SU-DHL-6 (cell line): ENCODE measurements around the gene GOLPH3.

Experiments
- CTCF ChIP-seq: fragments of 200-600 bp; sonication (generic); IDR thresholded peaks from one replicate; pipeline ENCODE4 v1.5.1; 2017; ENCODE audit warnings: antibody characterized with exemption, mild to moderate bottlenecking, low read length, moderate library complexity; ENCODE audit not compliant: insufficient read depth, poor library complexity, severe bottlenecking
- EZH2phosphoT487 ChIP-seq: fragments of 200-600 bp; sonication (generic), shearing (Covaris generic); conservative IDR thresholded peaks from 2 replicates; pipeline ENCODE4 v1.6.1; 2018; ENCODE audit warnings: mild to moderate bottlenecking, antibody characterized with exemption, low read length, moderate library complexity, mixed read lengths

GRCh38 chr5:32136342-32136741 lies 37.8 kb downstream of the GOLPH3 start:
- TF ChIP-seq CTCF, result no peak
- no peak for TF ChIP-seq EZH2phosphoT487
